ENCODE results near the gene KIAA1549. TPM values are rescaled to one million over a fixed set of nuclear protein-coding genes. Genes with fewer than 3 reads are reported as not detected.

Gene KIAA1549
- total and polyA plus RNA-seq, 4 donors, result 0.13 to 2.8 (median 0.58) TPM

DNA sequence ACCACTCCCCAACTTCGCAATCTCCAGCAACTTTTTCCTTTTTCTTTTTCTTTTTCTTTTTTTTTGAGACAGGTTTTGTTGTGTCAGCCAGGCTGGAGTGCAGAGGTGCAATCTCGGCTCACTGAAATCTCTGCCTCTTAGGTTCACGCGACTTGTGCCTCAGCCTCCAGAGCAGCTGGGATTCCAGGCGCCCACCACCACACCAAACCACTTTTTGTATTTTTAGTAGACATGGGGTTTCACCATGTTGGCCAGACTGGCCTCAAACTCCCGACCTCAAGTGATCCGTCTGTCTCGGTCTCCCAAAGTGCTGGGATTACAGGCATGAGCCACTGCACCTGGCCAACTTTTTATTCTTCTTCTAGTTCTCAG, 55.0 kb downstream of the KIAA1549 start:
- Histone ChIP-seq H3K27me3 (ENCODE audit: control insufficient read depth in 1 of 2, insufficient read depth in 2 of 2, low read length in 1 of 2) (no peaks in the 10 kb centered on the region), H3K36me3 (ENCODE audit: control insufficient read depth in 1 of 2, insufficient read depth in 2 of 2, low read length in 1 of 2) (no peaks in the 10 kb centered on the region), H3K4me3 (ENCODE audit: low read length in 2 of 2) (no peak overlapping the region), H3K27ac (ENCODE audit: low read depth in 1 of 2, low read length in 2 of 2) (no peak overlapping the region), H3K9me3 (ENCODE audit: control insufficient read depth, low read length) (no peaks in the 10 kb centered on the region), H3K4me1 (ENCODE audit: control insufficient read depth in 1 of 2, insufficient read depth in 2 of 2, low read length in 2 of 2) (no peaks in the 10 kb centered on the region)
- intact Hi-C loops (cut with DNase I), result loop anchor here in 1 of 2 donors (10.0 kb wide), 1 partner anchor 61 kb away; no protein-coding TSS in a partner anchor
- WGBS, 2 donors, result 90 to 93% methylated on average over 8 of the region's 8 CpGs
- ATAC-seq (ENCODE audit: low FRiP score) (no peak), DNase-seq (no peak)

DNA sequence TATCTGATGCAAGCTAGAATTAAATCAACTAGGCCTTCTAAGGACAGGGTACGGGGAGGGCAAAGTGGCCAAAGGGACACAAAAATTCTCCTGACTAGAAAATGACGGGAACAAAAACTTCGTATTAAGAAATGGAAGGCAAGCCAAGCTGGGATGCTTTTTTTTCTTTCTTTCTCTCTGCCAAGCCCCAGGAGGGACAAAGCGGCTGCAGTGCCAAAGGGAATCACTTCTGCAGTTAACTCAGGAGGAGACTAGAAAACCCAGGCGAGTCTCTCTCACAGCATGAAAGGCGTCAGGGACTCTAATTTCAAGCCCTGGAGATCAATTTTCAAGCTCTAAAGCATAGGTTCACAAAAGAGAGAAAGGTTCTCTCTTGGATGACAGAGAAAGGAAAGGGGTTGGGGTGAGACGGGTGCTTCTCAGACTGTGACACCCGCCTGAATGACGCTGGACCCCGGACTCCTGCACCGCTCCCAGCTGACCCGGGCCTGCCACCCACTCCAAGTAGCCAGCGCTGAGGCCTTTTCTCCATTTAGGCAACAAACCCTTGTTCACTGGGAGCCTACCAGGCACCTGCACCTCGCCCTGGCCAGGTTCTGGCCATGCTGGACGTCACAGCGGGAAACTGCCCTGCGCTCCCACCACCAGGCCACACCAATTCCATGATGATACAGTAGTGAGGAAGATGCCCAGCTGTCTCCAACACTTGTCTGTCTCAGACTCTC, 56.5 kb downstream of the KIAA1549 start:
- no peaks in the 10 kb centered on the region for H3K9me3 ChIP-seq (ENCODE audit: control insufficient read depth, low read length)
- H3K4me1 ChIP-seq (ENCODE audit: control insufficient read depth in 1 of 2, insufficient read depth in 2 of 2, low read length in 2 of 2), result no peaks in the 10 kb centered on the region
- H3K27ac ChIP-seq (ENCODE audit: low read depth in 1 of 2, low read length in 2 of 2), result no peak overlapping the region
- ATAC-seq (ENCODE audit: low FRiP score) (no peak), DNase-seq (no peak)
- intact Hi-C loops (cut with DNase I), result loop anchor here in 1 of 2 donors (10.0 kb wide), 1 partner anchor 60 kb away; no protein-coding TSS in a partner anchor
- WGBS, 2 donors, result 76 to 78% methylated on average over 17 of the region's 17 CpGs
- no peak overlapping the region for H3K4me3 ChIP-seq (ENCODE audit: low read length in 2 of 2)
- no peaks in the 10 kb centered on the region for H3K36me3 ChIP-seq (ENCODE audit: control insufficient read depth in 1 of 2, insufficient read depth in 2 of 2, low read length in 1 of 2)
- H3K27me3 ChIP-seq (ENCODE audit: control insufficient read depth in 1 of 2, insufficient read depth in 2 of 2, low read length in 1 of 2), result no peaks in the 10 kb centered on the region

DNA sequence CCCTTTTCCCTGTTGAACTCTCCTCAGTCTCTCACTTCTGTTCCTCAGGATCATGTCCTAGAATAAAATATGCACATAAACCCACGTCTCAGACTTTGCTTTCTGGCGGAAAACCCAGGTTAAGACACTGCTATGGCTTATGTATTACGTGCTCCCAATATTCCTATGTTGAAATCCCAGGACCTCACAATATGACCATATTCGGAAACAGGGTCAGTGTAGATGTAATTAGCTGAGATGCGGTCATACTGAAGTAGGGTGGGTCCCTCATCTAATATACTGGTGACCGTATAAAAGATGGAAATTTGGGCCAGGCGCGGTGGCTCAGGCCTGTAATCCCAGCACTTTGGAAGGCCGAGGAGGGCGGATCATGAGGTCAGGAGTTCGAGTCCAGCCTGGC, 59.9 kb downstream of the KIAA1549 start:
- ATAC-seq (ENCODE audit: low FRiP score), result no peak
- no peaks in the 10 kb centered on the region for H3K27me3 ChIP-seq (ENCODE audit: control insufficient read depth in 1 of 2, insufficient read depth in 2 of 2, low read length in 1 of 2)
- H3K4me1 ChIP-seq (ENCODE audit: control insufficient read depth in 1 of 2, insufficient read depth in 2 of 2, low read length in 2 of 2), result no peaks in the 10 kb centered on the region
- 96 to 97% methylated on average over 11 of the region's 11 CpGs for WGBS, 2 donors
- H3K9me3 ChIP-seq (ENCODE audit: control insufficient read depth, low read length), result no peaks in the 10 kb centered on the region
- H3K27ac ChIP-seq (ENCODE audit: low read depth in 1 of 2, low read length in 2 of 2), result no peak overlapping the region
- DNase-seq, result no peak
- no peak overlapping the region for H3K4me3 ChIP-seq (ENCODE audit: low read length in 2 of 2)
- intact Hi-C loops (cut with DNase I), result loop anchor here in 1 of 2 donors (10.0 kb wide), 1 partner anchor 56 kb away; no protein-coding TSS in a partner anchor
- H3K36me3 ChIP-seq (ENCODE audit: control insufficient read depth in 1 of 2, insufficient read depth in 2 of 2, low read length in 1 of 2), result no peaks in the 10 kb centered on the region

DNA sequence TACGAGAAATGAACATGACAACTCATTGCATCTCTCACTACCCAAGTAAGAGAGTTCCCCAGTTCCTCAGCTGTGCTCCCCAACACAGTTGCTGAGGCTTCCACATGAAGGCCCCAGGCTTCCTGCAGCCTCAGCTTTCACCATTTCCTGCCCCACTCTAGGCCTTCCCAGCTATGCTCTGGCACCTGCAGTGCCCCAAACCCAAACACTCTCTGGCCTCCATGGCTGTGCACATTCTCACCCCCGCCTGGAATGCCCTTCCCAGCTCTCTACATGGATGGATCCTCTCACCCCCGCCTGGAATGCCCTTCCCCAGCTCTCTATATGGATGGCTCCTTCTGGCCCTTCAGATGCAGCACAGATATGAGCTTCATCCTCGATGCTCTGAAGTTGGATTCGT, 61.3 kb downstream of the KIAA1549 start:
- DNase-seq (no peak), ATAC-seq (ENCODE audit: low FRiP score) (no peak)
- Histone ChIP-seq H3K27ac (ENCODE audit: low read depth in 1 of 2, low read length in 2 of 2) (no peak overlapping the region), H3K36me3 (ENCODE audit: control insufficient read depth in 1 of 2, insufficient read depth in 2 of 2, low read length in 1 of 2) (no peaks in the 10 kb centered on the region), H3K4me1 (ENCODE audit: control insufficient read depth in 1 of 2, insufficient read depth in 2 of 2, low read length in 2 of 2) (no peaks in the 10 kb centered on the region), H3K4me3 (ENCODE audit: low read length in 2 of 2) (no peak overlapping the region), H3K27me3 (ENCODE audit: control insufficient read depth in 1 of 2, insufficient read depth in 2 of 2, low read length in 1 of 2) (no peaks in the 10 kb centered on the region), H3K9me3 (ENCODE audit: control insufficient read depth, low read length) (no peaks in the 10 kb centered on the region)
- WGBS, 2 donors, result 89 to 93% methylated on average over 5 of the region's 5 CpGs
- intact Hi-C loops (cut with DNase I), result loop anchor here in 1 of 2 donors (10.0 kb wide), 1 partner anchor 55 kb away; no protein-coding TSS in a partner anchor

DNA sequence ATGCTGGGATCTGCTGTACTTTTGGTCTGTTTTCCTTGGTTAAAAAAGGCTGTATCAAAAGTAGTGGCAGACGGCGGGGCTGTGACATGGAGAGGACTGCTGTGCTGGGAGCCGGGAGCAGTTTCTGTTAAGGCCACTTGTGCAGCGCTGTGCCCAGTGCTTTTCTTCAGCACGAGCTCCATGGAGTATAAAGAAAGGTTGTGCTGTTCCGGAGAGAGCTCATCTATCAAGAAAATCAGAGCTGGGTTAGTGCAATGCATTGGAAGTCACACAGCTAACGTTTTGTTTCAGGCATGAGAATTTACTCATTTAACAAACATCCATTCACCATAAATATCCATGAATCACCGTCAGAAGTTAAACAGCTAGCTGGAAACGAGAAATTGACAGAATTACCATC, 62.0 kb downstream of the KIAA1549 start:
- ATAC-seq (ENCODE audit: low FRiP score), result no peak
- Histone ChIP-seq H3K9me3 (ENCODE audit: control insufficient read depth, low read length) (no peaks in the 10 kb centered on the region), H3K36me3 (ENCODE audit: control insufficient read depth in 1 of 2, insufficient read depth in 2 of 2, low read length in 1 of 2) (no peaks in the 10 kb centered on the region), H3K4me1 (ENCODE audit: control insufficient read depth in 1 of 2, insufficient read depth in 2 of 2, low read length in 2 of 2) (no peaks in the 10 kb centered on the region), H3K27me3 (ENCODE audit: control insufficient read depth in 1 of 2, insufficient read depth in 2 of 2, low read length in 1 of 2) (no peaks in the 10 kb centered on the region), H3K27ac (ENCODE audit: low read depth in 1 of 2, low read length in 2 of 2) (no peak overlapping the region), H3K4me3 (ENCODE audit: low read length in 2 of 2) (no peak overlapping the region)
- 62 to 69% methylated on average over 9 of the region's 9 CpGs for WGBS, 2 donors
- no peak for DNase-seq
- intact Hi-C loops (cut with DNase I), result no loop called here

DNA sequence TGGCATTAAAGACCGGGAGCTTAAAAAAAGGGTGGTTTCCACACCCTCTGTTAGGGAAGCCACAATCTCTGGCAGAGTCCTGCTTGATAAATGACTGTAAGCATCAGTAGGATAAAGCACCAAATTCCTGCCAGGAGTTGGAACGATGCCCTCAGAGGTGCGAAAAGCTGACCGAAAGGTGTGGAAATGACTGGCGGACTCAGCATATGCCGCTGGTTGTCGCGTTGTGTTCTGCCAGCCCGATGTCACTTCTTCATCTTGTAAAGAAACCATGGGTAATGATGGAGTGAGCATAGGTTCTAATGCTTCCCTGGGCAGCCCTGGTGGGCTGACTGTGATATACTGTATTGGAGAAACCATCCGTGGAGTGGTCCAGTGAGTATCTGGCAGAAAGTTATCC, 62.4 kb downstream of the KIAA1549 start:
- no peak overlapping the region for H3K4me3 ChIP-seq (ENCODE audit: low read length in 2 of 2)
- H3K9me3 ChIP-seq (ENCODE audit: control insufficient read depth, low read length), result no peaks in the 10 kb centered on the region
- ATAC-seq (ENCODE audit: low FRiP score) (no peak), DNase-seq (no peak)
- H3K36me3 ChIP-seq (ENCODE audit: control insufficient read depth in 1 of 2, insufficient read depth in 2 of 2, low read length in 1 of 2), result no peaks in the 10 kb centered on the region
- H3K27ac ChIP-seq (ENCODE audit: low read depth in 1 of 2, low read length in 2 of 2), result no peak overlapping the region
- H3K4me1 ChIP-seq (ENCODE audit: control insufficient read depth in 1 of 2, insufficient read depth in 2 of 2, low read length in 2 of 2), result no peaks in the 10 kb centered on the region
- intact Hi-C loops (cut with DNase I), result no loop called here
- WGBS, 2 donors, result 95 to 96% methylated on average over 10 of the region's 10 CpGs
- no peaks in the 10 kb centered on the region for H3K27me3 ChIP-seq (ENCODE audit: control insufficient read depth in 1 of 2, insufficient read depth in 2 of 2, low read length in 1 of 2)

DNA sequence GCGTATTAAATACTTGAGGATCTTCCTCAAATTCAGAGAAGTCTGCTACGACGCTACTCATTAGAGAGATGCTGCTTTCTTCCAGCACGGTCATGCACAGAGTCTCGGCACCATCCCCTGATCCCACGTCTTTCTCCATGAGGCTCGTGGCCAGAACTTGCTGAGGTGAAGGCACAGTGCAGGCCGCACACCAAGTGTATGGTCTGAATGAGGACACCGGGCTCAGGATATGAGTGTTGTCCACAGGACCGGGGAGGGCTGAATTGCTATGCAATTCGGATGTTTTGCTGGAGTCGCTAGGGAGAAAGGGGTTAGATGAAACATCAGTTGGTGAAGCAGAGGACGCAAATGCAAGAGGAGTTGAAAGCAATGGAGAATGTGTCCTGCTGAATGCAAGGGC, 63.0 kb downstream of the KIAA1549 start:
- H3K27me3 ChIP-seq (ENCODE audit: control insufficient read depth in 1 of 2, insufficient read depth in 2 of 2, low read length in 1 of 2), result no peaks in the 10 kb centered on the region
- H3K27ac ChIP-seq (ENCODE audit: low read depth in 1 of 2, low read length in 2 of 2), result no peak overlapping the region
- DNase-seq, result no peak
- intact Hi-C loops (cut with DNase I), result no loop called here
- no peak for ATAC-seq (ENCODE audit: low FRiP score)
- no peaks in the 10 kb centered on the region for H3K36me3 ChIP-seq (ENCODE audit: control insufficient read depth in 1 of 2, insufficient read depth in 2 of 2, low read length in 1 of 2)
- H3K4me1 ChIP-seq (ENCODE audit: control insufficient read depth in 1 of 2, insufficient read depth in 2 of 2, low read length in 2 of 2), result no peaks in the 10 kb centered on the region
- H3K9me3 ChIP-seq (ENCODE audit: control insufficient read depth, low read length), result no peaks in the 10 kb centered on the region
- no peak overlapping the region for H3K4me3 ChIP-seq (ENCODE audit: low read length in 2 of 2)
- 96 to 98% methylated on average over 13 of the region's 13 CpGs for WGBS, 2 donors

DNA sequence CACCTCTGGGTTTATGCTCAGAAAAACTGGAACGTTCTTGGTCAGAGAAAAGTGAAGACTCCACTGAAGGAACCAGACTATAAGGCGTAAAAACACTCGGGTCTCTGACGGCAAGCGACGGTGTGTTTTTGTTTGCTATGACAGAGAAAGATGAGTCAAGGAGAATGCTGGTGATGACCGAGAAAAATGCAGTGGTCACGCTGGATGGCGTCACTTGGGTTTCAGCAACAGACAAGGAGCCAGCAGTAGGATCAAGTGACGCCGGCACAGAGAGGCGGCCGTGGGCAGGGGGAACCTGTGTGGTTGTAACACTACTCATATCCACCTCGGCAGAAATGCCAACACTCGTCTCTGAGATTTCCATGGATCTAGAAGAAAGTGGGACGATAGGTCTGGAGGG, 63.4 kb downstream of the KIAA1549 start:
- ATAC-seq (ENCODE audit: low FRiP score) (no peak), DNase-seq (no peak)
- Histone ChIP-seq H3K36me3 (ENCODE audit: control insufficient read depth in 1 of 2, insufficient read depth in 2 of 2, low read length in 1 of 2) (no peaks in the 10 kb centered on the region), H3K27me3 (ENCODE audit: control insufficient read depth in 1 of 2, insufficient read depth in 2 of 2, low read length in 1 of 2) (no peaks in the 10 kb centered on the region), H3K4me1 (ENCODE audit: control insufficient read depth in 1 of 2, insufficient read depth in 2 of 2, low read length in 2 of 2) (no peaks in the 10 kb centered on the region), H3K9me3 (ENCODE audit: control insufficient read depth, low read length) (no peaks in the 10 kb centered on the region), H3K4me3 (ENCODE audit: low read length in 2 of 2) (no peak overlapping the region), H3K27ac (ENCODE audit: low read depth in 1 of 2, low read length in 2 of 2) (no peak overlapping the region)
- 92% methylated on average over 16 of the region's 16 CpGs for WGBS, 2 donors
- intact Hi-C loops (cut with DNase I), result no loop called here

DNA sequence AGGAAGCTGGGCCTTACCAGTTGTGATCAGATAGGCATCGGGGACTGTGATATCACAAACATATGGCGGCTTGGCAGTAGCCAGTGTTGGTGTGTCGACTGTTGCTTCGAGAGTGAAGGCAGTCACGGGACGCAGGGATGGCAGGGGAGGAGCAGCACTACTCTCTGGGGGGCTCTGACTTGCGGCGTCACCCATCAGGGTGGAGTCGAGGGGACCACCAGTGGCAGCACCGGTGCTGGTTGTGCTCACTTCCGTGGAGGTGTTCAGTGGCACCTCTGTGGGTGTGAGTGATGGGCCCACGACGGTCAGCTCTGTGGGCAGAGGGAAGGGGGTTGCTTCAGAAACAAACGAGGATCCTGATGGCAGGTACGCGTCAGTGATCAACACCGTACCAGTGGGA, 64.5 kb downstream of the KIAA1549 start:
- Histone ChIP-seq H3K4me3 (ENCODE audit: low read length in 2 of 2) (no peak overlapping the region), H3K27me3 (ENCODE audit: control insufficient read depth in 1 of 2, insufficient read depth in 2 of 2, low read length in 1 of 2) (no peaks in the 10 kb centered on the region), H3K27ac (ENCODE audit: low read depth in 1 of 2, low read length in 2 of 2) (no peak overlapping the region), H3K4me1 (ENCODE audit: control insufficient read depth in 1 of 2, insufficient read depth in 2 of 2, low read length in 2 of 2) (no peaks in the 10 kb centered on the region), H3K36me3 (ENCODE audit: control insufficient read depth in 1 of 2, insufficient read depth in 2 of 2, low read length in 1 of 2) (no peaks in the 10 kb centered on the region), H3K9me3 (ENCODE audit: control insufficient read depth, low read length) (no peaks in the 10 kb centered on the region)
- ATAC-seq (ENCODE audit: low FRiP score) (no peak), DNase-seq (no peak)
- WGBS, 2 donors, result 95% methylated on average over 17 of the region's 17 CpGs
- intact Hi-C loops (cut with DNase I), result no loop called here
